NCI-H446 (cell line): ENCODE results near the gene PIAS2.

Experiments used
- DNase-seq, 2 experiments: peaks; one replicate each; lab custom pipeline; 2025; lab: John Stamatoyannopoulos, UW

The PIAS2 gene

DNA sequence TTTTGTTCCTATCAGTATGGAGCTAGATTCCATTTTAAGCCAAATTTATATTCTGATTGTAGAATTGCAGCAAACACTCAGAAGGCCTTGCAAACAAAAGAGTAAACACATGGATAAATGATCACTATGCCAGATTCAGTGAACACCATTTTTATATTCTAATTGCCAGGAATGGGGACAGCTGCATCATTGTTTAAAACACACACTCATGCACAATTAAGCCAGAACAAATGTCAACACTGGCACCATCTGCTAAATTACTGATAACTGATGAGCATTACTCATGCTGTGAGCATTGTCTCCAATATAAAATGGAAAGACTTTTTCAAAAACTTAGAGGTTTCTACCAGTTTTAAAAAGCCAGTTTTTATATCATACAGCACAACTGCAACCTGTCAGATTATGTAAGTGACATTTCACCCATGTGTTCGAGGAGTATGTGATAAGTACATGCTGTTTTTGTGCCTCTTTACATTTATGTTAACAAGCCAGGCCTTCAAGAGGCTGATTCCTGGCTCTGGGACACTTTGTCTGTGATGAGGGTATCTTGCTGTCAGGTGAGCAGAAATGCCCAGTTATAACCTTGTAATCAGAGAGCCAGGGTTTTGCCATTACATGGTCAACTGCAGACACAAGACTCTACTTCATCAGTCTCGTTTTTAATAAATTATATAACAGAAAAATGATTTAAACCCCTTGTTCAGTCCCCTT is 156.1 kb downstream of the PIAS2 start:
- DNase-seq, result peak in 1 of 2 experiments; percentile 24

DNA sequence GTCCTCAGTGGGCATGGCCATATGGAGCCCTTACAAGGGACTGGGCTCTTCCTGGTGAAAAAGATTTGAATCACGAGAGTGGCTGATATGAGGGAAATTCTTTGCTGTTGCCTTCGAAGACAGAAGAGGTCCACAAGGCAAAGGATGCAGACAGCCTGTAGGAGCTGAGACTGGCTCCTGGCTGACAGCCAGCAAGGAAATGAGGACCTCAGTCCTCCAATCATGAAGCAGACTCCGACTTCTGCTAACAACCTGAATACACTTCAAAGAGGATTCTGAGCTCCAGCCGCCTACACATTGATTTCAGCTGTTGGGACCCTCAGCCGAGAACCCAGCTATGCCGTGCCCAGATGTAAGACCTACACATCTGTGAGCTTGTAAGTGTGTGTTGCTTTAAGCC is 157.4 kb downstream of the PIAS2 start:
- DNase-seq, result no peak

DNA sequence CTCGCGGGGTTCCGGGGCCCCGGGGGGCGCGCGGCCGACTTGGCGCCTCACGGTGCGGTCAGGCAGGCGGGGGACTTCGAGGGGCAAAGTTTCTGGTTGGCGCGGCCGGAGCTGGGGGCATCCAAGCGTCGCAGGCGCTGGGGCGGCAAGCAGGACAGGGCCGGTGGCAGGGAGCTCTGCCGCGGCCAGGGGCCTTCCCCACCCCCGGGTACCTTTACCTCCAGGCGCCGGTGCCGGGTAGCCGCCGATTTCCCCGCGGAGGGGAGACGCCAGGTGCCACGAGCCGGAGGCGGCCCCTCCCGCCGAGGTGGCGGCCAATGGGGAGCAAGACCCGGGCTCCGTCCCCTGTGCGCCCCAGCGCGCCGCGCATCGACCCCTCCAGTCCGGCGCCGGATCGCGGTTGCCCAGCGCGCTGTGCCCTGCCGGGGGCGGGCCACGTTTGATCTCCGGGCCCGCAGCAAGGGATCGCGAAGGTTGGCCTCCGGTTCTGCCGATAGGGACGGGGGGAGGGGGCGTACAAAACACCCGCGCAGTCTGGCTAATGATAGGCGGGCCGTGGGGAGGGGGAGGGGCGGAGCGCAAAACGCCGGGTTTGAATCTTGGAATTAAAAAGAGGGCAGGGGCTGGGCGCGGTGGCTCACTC is 160.6 kb downstream of the PIAS2 start, which contains the start of gene ST8SIA5:
Gene ST8SIA5, minus strand, starts transcription at position 495 of the 643 bp plus-strand sequence. CDS start 545 bp downstream, outside the sequence.
- DNase-seq, result no peak

DNA sequence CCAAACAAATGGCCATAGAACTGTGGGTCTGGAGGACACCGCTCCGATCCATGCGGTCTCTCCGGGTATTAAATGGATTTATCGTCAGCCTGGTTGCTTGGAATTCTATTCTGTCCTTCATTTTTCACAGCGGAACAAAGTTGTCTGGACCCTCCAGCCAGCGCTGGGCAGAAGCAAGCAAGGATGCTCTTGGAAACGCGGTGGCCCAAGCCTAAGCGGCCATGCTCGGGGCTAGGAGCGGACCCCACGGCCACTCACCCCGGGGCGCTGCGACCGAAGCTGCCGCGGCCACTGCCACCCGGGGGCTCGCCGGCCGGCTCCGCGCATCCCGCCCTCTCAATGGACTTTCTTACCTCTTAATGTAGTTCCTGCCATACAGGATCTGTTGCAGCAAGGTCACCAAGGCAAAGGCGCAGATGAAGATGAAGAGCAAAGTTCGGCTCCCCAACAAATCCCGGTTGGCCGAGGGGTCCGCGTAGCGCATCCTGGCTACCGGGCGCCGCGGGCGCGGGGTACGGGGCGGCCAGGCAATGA is 161.2 kb downstream of the PIAS2 start:
- DNase-seq, result no peak

DNA sequence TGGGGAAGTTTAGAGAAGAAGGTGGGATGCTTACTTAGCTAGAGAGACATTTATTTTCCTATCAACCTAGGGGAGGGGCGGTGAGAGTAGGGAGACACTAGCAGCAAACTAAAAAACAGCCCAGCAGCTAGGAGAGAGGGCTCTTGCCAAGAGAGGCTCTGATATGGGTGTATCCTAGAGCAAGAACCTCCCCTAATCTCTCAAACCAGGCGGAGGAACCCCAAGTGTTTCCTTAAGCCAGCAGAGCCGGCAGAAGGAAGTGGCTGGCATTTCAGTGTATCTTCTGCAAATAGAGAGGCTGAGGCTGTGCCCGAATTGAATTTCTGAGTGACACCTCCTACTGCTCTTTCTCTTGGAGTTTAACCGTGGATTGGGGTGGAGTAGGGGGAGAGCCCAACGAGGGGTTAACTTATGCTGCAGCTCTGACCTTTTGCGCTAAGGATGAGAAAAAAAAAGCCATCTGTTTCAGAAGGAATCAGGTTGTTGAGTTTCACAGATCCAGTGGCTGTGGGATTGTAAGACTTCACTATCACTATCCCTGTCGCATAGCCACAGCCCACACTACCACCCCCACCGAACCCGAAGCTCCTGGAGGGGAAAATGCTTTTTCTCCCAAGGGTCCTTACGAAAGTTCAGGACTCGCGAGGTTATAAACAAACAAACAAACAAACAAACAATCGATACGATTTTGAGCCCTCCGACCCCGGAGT is 161.8 kb downstream of the PIAS2 start:
- no peak for DNase-seq

DNA sequence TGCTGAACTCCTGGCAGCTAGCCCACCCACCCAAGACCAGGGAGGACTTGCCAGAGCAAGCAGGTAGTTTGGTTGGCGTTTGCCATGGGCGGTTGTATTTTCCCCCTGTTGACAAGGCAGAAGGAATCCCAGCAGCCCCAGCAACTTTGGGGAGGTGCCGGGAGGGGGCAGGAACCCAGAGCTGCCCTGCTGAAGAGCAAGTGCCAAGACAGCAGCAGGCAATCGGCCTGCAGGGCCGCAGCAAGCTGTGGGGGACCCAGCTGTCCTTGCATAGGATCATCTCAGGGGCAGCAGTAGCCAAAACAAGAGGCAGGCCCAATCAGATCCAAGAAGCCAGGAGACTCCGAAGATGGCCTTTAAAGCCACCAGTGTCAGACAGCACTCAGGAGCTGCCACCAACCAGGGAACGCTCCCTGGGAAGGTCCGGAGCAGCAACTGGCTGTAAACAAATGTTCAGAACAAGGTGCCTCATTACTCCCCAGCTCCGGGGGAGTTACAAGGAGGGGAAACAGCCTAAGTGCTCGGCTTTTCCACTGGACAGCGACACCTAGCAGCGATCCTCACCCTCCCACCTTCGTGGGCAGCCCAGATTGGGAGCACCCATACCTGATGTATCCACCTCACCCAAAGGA is 162.5 kb downstream of the PIAS2 start:
- no peak for DNase-seq

DNA sequence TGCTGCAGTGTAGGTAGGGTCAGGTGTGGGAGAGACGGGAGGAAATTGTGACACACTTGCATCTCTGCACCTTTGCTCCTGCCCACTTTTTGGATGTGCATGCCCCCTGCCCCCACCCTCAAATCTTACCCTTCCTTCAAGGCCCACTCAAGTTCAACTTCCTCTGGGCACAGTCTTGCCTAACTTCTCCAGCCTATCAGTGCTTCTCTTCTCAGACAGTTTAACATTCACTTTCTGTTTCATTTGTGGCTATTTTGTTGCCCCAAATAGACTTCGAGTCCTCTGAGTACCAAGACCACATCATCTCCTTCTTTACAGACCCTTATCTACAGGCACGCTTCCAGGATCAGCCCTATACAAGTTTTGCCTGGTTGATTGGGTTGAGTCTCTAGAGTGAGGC is 163.1 kb downstream of the PIAS2 start:
- no peak for DNase-seq
